Measurements from ENCODE around the gene CUL1.
"Not testable (repeated sequence)": the region's sequence is repeated elsewhere in the genome, so short reads cannot be mapped to it uniquely, and the experiment has no call there.

The CUL1 gene

DNA sequence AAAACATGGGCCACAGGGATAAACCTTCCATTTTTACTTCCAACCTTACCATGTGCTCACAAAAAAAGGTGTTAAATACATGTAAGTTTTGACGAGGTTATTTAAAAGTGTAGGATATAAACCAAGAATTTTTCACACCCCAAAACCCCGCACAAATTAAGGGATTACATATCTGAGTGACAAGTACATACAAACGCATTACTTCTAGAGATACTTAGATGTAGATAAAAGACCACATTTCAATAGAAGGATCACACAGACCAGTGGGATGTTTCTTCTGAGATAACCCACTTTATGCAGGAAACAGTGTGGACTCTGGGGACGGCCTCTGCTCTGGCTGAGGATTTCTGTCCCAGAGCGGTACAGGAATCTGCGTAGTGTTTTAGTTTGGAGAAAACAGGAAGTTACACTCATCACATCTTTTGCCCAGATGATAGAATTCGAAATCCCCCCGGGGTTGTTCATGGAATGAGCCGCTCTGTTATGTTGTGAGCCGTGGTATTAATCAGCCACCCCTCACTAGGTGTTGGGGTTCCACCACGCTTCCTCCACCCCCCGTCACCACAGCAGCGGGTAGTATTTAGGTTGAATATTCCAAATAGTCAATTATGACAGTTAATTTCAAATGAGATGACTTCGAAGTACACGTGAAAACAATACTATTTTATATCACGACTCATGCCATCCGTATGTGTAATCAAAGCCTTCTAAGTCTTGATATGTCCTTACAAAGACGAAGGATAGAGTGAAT, 1.3 kb upstream of the CUL1 start:
- peak in 4 of 51 donors; percentile 2 to 38 (median 18) for DNase-seq

DNA sequence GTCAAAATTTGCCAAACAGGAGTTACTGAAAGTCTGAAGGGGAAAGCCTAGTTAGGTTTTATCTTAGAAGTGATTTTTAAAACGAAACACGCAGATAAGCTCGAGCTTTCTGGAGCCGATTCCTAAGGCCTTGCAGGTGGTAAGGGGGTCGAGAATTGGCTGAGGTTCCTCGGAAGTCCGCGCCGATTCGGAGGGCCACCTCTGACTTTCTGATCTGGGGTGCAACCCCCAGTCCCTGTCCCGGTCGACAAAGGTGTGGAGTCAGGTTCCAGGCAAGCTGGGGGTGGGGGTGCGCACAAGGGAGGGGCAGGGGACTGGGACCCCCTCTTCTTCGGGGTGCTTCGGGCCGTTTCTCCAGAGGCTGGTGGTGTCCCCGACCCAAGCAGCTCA, 701 bp upstream of the CUL1 start:
- peak in 7 of 51 donors; percentile 20 to 71 (median 48) for DNase-seq

DNA sequence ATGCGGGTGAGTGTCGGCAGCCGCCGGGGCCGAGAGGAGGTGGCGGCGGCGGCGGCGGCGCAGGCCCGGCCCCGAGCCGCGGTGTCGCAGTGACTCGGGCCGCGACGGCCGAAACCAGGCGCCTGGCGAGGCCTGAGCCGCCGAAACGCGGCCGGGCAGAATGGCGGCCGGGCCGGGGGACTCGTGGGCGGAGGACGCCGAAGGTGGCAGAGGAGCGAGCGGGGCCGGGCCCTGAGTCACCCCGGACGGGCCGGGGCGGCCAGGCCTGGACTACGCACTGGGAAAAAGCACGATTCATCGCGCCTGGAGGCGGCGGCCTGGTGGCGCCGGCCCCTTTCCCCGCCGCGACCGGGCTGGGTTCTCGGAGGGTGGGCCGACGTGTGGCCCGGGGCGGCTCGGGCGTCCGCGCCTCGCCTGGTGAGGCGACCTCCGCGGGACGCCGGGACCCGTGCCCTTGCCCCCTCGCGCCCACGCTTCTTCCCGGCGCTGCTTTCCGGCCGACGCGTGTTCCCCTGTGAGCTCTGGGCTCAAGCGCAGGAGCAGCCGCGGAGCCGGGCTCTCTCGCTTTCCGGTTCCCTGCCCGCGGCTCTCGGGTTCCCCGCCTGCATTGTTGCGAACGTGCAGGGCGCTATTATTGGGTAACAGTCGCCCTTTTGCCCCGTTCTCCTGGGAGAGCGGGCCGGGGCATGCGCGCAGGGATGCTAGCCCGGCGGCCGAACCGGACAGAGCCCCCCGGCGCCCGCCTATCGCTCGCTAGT, 500 bp downstream of the CUL1 start:
- DNase-seq, result peak in 29 of 51 donors; percentile 5 to 86 (median 45)

DNA sequence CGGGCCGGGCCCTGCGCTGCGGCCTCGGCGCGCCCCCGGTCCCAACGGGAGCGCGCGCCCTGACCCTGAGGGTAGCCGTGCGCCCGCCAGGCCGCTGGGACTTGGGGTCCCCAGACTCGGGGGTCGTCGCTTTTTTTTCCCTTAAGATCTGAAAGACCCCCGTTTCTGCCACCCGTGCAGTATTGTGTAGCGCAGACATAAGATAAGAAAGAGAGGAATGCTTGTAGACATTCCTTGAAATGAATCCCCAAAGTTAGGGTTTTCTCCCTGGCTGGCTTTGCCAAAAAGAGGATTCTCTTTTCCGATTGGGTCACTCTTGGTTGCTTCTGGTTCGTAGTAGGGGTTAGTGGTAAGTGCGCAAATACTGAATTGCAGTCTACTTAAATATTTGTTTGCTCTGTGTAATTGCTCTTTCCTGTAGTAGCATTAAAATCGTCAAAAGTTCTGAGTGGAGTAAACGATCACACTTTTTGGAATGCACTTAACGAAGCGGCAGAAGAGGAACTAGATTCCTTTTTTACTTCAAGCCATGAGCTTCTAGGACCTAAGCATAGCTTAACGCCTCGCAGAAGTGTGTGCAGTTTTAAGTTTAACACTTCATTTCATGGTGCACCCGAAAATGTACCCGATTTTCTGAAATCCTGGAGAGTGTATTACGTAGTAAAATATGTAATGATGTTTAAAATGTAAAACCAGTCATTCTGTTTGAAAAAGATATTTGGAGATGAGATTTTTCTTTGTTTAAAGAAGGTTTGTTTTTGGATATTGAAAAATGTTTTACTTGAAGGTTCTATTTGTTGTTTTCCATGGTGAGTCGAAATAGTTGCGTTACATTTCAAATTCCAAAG, 1.3 kb downstream of the CUL1 start:
- peak in 3 of 51 donors; percentile 41 to 54 (median 44) for DNase-seq

DNA sequence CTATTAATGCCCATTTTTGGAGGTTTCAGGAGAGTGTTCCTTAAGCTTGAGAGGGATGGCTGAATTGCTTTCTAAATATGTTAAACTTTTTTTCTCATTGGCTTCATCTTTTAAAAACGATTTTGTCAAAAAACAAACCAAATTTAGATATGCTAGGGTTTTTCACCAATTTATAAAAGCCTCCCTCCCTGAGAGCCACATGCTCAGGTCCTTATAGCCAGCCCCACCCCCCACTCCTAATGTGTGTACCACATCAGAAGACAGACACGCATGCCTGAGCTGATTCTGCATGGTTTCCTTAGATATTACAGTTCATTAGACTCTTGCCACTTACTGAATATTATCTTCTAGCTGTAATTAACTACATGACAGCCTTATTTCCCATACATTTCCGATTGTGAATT, 2.0 kb downstream of the CUL1 start:
- peak in 1 of 51 donors; percentile 9 for DNase-seq

DNA sequence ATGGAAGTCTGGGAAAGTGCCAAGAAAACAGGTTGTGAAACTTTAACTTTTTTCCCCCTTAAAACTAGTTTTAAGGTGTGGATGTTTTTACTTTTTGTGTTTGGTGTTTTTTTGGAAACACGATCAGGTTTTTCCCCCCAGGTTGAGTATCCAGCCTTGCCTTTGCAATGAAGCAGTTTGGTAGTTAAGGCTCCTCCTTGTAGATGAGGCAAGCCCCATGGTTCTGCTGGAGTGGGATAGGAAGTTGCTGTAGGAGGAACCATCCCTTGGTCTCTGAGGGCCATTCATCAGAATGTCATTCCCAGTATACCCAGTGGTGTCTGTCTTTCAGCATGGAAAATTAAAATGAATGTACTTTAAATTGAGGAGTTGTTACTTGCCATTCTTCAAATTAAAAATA, 2.7 kb downstream of the CUL1 start:
- DNase-seq, result no peak

DNA sequence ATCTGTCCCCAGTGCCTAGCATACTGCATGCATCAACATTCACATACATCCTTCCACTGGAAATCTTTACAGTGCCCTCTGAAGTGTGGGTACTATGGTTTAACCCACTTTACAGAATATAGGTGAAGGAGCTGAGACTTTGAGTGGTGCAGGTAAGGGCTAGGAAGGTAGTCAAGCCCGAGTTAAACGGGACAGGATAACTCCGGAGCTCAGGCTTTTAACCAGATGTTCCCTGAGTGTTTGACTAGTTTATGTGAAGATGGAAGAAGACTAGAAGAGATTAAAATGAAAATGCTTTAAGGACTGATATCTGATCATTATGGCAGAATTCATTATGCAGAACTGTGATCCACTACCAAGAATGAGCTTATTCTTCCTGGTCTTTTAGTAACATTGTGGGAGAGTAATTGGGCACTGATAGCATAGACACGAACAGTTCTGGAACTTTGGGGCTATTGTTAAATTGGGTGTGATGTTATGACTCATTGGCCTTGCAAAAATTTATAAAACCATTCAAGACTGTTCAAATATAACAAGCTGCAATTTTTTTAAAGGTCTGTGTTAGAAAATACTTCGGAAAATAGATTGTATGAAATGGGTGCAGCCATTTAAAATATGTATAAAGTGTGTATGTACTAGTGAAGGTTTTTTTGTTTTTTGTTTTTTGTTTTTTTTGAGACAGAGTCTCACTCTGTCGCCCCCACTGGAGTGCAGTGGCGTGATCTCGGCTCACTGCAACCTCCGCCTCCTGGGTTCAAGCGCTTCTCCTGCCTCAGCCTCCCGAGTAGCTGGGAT, 4.4 kb downstream of the CUL1 start:
- no peak for DNase-seq

DNA sequence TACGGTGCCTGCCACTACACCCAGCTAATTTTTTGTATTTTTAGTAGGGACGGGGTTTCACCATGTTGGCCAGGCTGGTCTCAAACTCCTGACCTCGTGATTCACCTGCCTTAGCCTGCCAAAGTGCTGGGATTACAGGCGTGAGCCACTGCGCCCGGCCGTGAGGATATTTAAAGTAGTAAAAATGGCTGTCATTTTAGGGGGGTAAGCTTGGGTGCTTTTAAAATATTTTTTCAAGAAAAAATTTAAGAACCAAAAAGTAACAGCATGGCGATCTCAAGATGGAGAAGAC, 4.9 kb downstream of the CUL1 start:
- not testable (repeated sequence) for DNase-seq

DNA sequence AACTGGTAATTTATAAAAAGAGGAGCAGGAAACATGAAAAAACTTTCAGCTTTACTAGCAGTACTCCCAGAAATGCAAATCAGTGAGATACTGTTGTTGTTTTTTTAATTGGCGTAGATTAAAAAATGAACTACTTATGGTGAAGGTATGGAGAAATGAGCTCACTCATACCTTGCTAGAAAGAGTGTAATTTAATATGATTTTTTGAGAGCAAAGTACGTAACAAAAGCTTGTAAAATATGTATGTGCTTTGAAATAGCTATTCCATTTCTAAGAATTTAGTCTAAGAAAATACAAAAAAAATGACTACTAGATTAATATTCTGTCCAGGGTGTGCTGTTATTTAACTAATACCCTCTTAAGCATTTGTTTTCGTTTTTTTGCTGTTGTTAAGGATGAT, 5.5 kb downstream of the CUL1 start:
- no peak for DNase-seq

DNA sequence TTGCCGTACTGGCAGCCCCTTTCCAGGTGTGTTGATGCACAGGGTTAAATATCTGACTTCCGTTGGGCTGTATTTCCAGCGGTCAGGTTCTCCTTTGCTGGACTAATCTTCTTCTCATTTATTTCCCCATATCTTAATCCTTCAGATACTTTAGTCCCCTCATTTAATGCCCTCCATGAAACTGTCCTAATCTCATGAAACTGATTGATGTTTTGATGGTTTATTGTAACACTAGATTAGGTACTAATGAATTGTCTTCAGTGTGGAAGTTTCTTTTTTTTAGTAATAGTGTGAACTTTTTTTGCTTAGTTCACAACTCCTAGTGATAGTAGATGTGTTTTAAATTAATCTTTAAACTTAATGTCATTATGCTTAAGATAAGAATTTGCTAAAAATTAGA, 6.3 kb downstream of the CUL1 start:
- DNase-seq, result no peak

DNA sequence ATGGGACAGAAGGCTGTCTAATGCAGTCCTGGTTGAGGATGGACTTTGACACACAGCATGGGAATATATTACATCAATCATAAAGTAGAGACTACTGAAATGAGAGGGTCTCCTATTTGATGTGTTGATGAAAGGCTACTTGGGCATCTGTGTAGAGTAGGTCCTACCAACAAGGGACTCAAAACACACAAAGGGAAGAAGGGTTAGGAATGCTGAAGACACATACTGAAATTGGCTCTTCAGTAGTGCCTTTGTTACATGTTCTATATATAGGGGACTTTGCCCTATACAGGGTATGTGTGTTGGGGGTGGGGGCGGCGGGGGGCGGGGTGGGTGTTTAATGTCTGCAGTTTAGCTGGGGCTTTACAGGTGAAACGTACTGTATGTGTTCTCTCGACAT, 7.7 kb downstream of the CUL1 start:
- no peak for DNase-seq

DNA sequence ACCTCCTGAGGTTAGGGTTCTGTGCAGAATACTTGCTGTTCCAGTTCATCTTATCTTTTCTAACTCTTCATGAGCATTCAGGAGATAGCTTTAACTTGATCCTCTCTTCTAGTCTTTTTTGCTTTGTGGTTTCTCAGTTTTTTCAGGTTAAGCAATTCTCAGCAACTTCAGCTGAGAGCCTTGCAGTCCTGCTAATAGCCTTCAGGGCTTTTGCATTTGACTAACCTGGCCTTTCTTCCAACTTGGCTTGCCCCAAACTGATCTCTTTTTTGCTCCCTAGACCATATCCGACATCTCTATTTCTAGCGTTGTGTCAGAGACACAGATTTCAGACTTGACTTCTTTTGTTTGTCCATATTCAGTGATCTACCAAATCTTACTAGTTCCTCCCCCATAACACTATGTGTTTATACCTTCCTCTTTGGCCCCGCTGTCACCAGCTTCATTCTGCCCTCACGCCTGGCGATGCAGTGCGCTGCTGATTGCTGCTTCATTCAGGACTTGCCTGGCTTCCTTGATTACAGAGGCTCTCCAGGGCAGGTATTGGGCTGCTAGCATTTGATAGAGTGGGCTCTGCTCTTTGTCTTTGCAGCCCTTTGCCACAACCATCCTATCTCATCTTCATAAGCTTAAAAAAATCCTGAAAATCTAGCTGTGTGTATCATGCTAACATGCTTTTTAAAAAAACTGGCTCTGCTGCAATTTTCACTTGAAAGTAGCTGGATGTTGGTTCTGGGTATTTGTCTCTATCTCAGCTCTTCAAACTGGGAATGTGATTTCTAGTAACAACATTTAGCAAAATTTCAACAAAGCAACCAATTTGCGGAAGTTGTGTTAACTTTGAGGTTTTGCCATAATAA, 9.6 kb downstream of the CUL1 start:
- no peak for DNase-seq

DNA sequence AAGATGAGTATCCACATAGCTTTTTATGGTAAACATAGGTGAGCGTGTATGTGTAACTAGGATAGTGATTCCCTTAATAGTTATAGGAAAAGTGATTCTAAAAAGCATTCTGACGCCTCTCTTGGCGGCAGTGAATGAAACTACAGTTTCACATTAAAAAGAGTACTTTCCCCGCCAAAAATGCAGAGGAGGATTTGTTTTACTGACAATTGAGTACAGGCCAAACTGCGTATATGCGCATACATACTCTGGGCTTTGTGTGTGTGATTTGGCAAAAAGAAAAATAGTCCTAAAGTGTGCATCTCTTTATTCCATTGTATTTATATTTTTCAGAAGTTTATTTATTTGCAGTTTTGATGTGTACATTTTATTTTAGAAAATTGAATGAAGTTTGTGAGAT, 10.3 kb downstream of the CUL1 start:
- no peak for DNase-seq

DNA sequence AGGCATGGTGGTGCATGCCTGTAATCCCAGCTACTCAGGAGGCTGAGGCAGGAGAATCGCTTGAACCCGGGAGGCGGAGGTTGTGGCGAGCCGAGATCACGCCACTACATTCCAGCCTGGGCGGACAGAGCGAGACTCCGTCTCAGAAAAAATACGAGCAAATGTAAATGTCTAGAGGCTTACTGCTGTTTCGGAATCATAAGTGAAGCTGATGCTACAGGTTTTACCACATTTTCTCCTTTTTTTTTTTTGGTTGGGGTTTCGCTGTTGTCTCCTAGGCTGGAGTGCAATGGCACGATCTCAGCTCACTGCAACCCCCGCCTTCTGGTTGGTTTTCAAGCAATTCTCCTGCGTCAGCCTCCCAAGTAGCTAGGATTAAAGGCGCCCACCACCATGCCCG, 11.7 kb downstream of the CUL1 start:
- DNase-seq, result not testable (repeated sequence)

DNA sequence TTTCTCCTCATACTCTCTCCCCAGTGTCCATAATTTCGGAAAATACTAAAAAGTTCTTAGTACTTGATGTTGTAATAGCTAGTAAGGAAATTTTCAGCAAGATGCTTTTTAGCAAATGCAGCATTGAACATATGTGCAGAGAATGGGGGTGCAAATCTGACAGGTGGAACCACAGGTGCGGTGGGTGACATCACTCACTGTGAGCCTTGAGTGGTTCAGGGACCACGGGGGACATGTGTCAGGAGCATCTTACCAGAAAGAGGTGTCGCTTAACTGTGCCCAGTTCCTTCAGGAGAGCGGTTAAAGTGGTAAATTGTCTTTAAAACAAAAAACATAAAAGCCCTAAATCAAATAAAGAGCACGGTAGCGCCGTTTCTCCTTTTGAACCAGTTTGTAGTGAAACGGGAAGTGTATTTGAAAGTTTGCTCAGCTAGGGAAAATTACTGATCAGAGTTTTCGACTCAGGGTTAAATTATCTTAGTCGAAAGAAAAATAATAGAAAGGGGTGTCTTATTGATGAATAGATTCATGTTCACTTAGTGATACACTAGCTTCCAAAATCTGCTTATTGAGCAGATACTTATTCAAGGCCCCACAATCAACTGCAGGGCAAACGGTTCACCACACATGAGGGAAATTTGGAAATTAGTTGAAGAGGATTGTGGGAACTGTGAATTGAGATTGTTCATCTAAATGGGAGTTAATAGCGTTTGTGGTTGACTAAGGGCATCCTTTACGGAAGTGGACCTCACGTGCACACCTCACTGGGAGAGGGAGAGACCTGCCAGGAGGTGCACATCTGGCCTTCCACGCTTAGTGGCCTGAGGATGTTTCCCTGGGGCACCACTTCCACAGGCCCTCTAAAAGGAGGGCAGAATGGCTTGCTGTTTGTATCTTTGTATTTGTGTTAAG, 12.7 kb downstream of the CUL1 start:
- DNase-seq, result no peak

DNA sequence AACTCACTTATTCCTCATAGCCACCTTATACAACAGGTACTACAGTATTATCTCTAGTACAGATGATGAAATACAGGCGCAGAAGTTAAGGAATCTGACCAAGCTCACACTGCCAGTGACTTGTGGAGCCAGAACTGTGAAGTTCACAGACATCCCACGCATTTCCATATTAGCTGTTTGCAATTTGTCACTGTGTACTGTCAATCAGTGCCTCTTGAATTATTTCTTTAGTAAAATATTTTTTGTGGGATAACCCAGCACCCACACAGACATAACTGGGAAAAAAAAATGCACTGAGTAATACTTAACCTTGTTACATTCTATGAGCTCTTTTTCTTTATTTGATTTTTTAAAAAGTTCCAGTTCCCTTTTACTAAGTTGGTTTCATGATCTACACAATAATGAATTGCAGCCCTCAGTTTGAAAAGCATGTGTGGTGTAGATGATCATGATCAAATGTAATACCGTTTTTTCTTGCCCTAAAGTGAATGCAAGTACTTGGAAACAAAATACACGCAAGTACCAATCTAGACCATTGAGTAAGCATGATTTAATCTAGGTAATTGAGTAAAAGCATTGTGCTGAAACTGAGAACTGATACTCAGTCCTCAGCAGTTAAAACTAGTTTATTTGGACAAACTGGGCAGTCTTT, 14.1 kb downstream of the CUL1 start:
- DNase-seq, result no peak

DNA sequence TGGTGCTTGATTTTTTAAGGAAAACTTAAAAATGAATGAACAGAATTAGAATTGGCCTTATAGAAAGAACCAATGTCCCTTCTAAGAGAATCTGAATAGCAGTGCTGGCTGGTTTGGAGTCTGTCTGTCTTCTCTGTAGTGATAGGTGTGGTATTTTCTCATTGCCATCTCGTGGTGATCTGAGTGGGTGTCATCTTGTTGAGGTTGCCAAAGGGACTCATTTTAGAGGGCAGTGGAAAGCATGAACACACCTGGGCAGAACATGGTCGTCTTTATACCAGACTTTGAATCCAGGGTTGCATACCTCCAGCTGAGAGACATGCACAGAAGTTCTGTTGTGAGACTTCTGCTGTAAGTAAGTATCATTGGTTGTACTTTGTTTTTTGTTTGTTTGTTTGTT, 15.8 kb downstream of the CUL1 start:
- DNase-seq, result no peak

DNA sequence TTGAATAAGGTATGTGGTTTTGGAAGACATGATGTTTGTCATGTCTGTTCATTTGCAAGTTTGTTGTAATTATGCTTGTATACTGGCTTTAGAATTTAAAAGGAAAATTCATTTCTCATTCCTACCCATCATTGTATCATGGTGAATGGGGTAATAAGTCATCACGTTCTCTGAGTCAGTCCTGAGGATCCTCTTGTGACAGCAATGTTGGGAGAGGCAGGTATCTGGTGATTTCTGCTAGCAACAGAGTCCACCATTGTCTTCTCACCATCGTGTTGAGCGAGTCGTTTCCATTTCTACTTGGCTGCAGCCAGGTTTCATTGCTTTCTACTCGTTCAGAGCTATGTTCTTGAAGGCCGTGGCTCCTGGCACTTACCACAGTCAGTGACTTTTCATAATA, 16.3 kb downstream of the CUL1 start:
- DNase-seq, result no peak

DNA sequence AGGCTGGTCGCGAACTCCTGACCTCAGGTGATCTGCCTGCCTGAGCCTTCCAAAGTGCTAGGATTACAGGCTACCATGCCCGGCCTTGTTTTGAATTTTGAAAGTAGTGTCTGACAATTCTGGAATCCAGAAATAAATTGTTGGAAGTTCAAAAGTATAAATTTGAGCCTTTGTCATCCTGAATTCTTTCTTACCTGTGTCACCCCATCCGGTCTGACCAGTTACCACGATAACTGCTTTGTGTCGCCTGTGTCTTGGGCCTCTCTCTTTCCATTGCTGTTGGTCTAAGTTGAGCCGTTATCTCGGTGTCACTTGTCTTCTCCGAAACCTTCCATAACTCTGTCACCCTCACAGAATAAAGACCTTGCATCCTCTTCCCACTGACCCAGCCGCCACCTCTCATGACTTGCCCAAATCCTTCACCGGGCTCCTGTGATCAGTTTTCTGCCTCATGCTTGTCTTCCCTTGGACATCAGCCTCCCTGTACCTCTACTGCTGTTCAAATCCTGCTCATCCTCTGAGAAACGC, 18.6 kb downstream of the CUL1 start:
- no peak for DNase-seq

Measured in hypothalamus (tissue), 51 donors.